ENCODE data around the gene LARP1.
"Not testable (repeated sequence)": the region's sequence is repeated elsewhere in the genome, so short reads cannot be mapped to it uniquely, and the experiment has no call there.

LARP1 gene

GRCh38 chr5:154740483-154740882 is 14.7 kb upstream of the LARP1 start:
- H3K27ac ChIP-seq: peak overlapping the region; percentile 5
- H3K9me3 ChIP-seq (ENCODE audit: severe bottlenecking): no peaks in the 10 kb centered on the region
- no peak for TF ChIP-seq CTCF (IDR thresholded peaks at IDR 0.05; ENCODE audit: low read depth, low read length)
- no peak overlapping the region for H3K4me3 ChIP-seq (ENCODE audit: low read depth, low read length)
- H3K27me3 ChIP-seq (ENCODE audit: insufficient read depth, low read depth, severe bottlenecking): no peaks in the 10 kb centered on the region
- no peaks in the 10 kb centered on the region for H3K36me3 ChIP-seq
- DNase-seq: no peak

- Histone ChIP-seq H3K4me3 (ENCODE audit: low read depth, low read length) (no peak overlapping the region), H3K27ac (peak overlapping the region; percentile 5; the same call in 1 of the 2 replicates), H3K36me3 (no peaks in the 10 kb centered on the region), H3K27me3 (ENCODE audit: insufficient read depth, low read depth, severe bottlenecking) (no peaks in the 10 kb centered on the region), H3K9me3 (ENCODE audit: severe bottlenecking) (no peaks in the 10 kb centered on the region)
- peak; percentile 38 for DNase-seq
- no peak for TF ChIP-seq CTCF (IDR thresholded peaks at IDR 0.05; ENCODE audit: low read depth, low read length)
Measured at GRCh38 chr5:154740957-154741356, 14.2 kb upstream of the LARP1 start.

GRCh38 chr5:154741415-154741814 is 13.8 kb upstream of the LARP1 start:
- H3K27me3 ChIP-seq (ENCODE audit: insufficient read depth, low read depth, severe bottlenecking): no peaks in the 10 kb centered on the region
- H3K4me3 ChIP-seq (ENCODE audit: low read depth, low read length): no peak overlapping the region
- TF ChIP-seq CTCF (IDR thresholded peaks at IDR 0.05; ENCODE audit: low read depth, low read length): no peak
- no peak for DNase-seq
- peak overlapping the region; percentile 7; the same call in 1 of the 2 replicates for H3K27ac ChIP-seq
- no peaks in the 10 kb centered on the region for H3K36me3 ChIP-seq
- H3K9me3 ChIP-seq (ENCODE audit: severe bottlenecking): no peaks in the 10 kb centered on the region

- H3K4me3 ChIP-seq (ENCODE audit: low read depth, low read length): no peak overlapping the region
- no peak overlapping the region for H3K27ac ChIP-seq
- H3K27me3 ChIP-seq (ENCODE audit: insufficient read depth, low read depth, severe bottlenecking): no peaks in the 10 kb centered on the region
- no peak for TF ChIP-seq CTCF (IDR thresholded peaks at IDR 0.05; ENCODE audit: low read depth, low read length)
- H3K9me3 ChIP-seq (ENCODE audit: severe bottlenecking): no peaks in the 10 kb centered on the region
- DNase-seq: no peak
- no peaks in the 10 kb centered on the region for H3K36me3 ChIP-seq
Measured at GRCh38 chr5:154743812-154744211, 11.4 kb upstream of the LARP1 start.

GRCh38 chr5:154745349-154745748 is 9.8 kb upstream of the LARP1 start:
- no peak for DNase-seq
- H3K9me3 ChIP-seq (ENCODE audit: severe bottlenecking): no peaks in the 10 kb centered on the region
- no peaks in the 10 kb centered on the region for H3K36me3 ChIP-seq
- H3K27ac ChIP-seq: no peak overlapping the region
- H3K4me3 ChIP-seq (ENCODE audit: low read depth, low read length): no peak overlapping the region
- H3K27me3 ChIP-seq (ENCODE audit: insufficient read depth, low read depth, severe bottlenecking): no peaks in the 10 kb centered on the region
- TF ChIP-seq CTCF (IDR thresholded peaks at IDR 0.05; ENCODE audit: low read depth, low read length): no peak

GRCh38 chr5:154749491-154749890 is 5.7 kb upstream of the LARP1 start:
- H3K9me3 ChIP-seq (ENCODE audit: severe bottlenecking): no peaks in the 10 kb centered on the region
- no peaks in the 10 kb centered on the region for H3K36me3 ChIP-seq

GRCh38 chr5:154750641-154751040 is 4.5 kb upstream of the LARP1 start:
- DNase-seq; H3K27me3 ChIP-seq (ENCODE audit: insufficient read depth, low read depth, severe bottlenecking); H3K27ac ChIP-seq; H3K4me3 ChIP-seq (ENCODE audit: low read depth, low read length); H3K36me3 ChIP-seq; H3K9me3 ChIP-seq (ENCODE audit: severe bottlenecking): not testable (repeated sequence)

More at GRCh38 chr5:154749491-154749890, 5.7 kb upstream of the LARP1 start:
- Histone ChIP-seq H3K27ac (no peak overlapping the region), H3K4me3 (ENCODE audit: low read depth, low read length) (no peak overlapping the region), H3K27me3 (ENCODE audit: insufficient read depth, low read depth, severe bottlenecking) (no peaks in the 10 kb centered on the region)
- no peak for DNase-seq
- TF ChIP-seq CTCF (IDR thresholded peaks at IDR 0.05; ENCODE audit: low read depth, low read length): no peak
